Esophagus muscularis mucosa (tissue), 4 donors: ENCODE data around the gene ABCA3. TPM values are rescaled to one million over a fixed set of nuclear protein-coding genes. Genes with fewer than 3 reads are reported as not detected.

Experiments
- DNase-seq: peaks from one replicate; pipeline ENCODE4 v3.0.0-alpha.2; 2017; ENCODE audit errors: extremely low spot score
- H3K27ac ChIP-seq, 4 donors: fragments of 200-600 bp; sonication (generic); replicated peaks in 1 of 4; 1 replicate in 3 of 4; 2 replicates in 1 of 4; pipeline ENCODE4 v1.5.1; 2016 to 2019; ENCODE audit warnings: mild to moderate bottlenecking in 1 of 4
- H3K27me3 ChIP-seq, 4 donors: fragments of 200-600 bp; sonication (generic); one replicate each; pipeline versions ENCODE4 v1.5.1 to v1.6.0; 2016 to 2019
- H3K36me3 ChIP-seq, 4 donors: fragments of 200-600 bp; sonication (generic); one replicate each; pipeline ENCODE4 v1.5.1; 2016 to 2019
- H3K4me1 ChIP-seq, 4 donors: fragments of 200-600 bp; sonication (generic); one replicate each; pipeline ENCODE4 v1.5.1; 2016 to 2019
- H3K4me3 ChIP-seq, 4 donors: fragments of 200-600 bp; sonication (generic); 1 replicate in 2 of 4; 2 replicates in 2 of 4; pipeline ENCODE4 v1.5.1; 2016 to 2019; ENCODE audit warnings: mild to moderate bottlenecking in 4 of 4, moderate library complexity in 1 of 4
- H3K9me3 ChIP-seq, 4 donors: fragments of 200-600 bp; sonication (generic); 1 replicate in 3 of 4; 2 replicates in 1 of 4; pipeline ENCODE4 v1.5.1; 2016 to 2019
- EP300 ChIP-seq: sonication (generic); formaldehyde crosslinking; IDR thresholded peaks from one replicate; pipeline ENCODE4 v1.6.1; 2017; ENCODE audit warnings: antibody characterized with exemption
- POLR2A ChIP-seq: fragments of 450-650 bp; IDR thresholded peaks from one replicate; pipeline ENCODE4 v1.6.1; 2017; ENCODE audit warnings: antibody characterized with exemption, moderate library complexity, mild to moderate bottlenecking, low read depth
- POLR2AphosphoS5 ChIP-seq, 2 donors: sonication (generic); formaldehyde crosslinking; IDR thresholded peaks; one replicate each; pipeline ENCODE4 v1.6.1; 2017; ENCODE audit warnings: antibody characterized with exemption in 2 of 2
- WGBS: methylation state at CpG from one replicate; pipeline ENCODE4 v1.1.5; 2018; 5-methylcytosine and 5-hydroxymethylcytosine counted together
- intact Hi-C: fragments of 100-400 bp; cut with DNase I; formaldehyde crosslinking; loops from one replicate; pipeline ENCODE4 v1.15.1; 2023
- total RNA-seq, 4 donors: library from RNA; depleted of rRNA; stranded (reverse); fragments of >200 nt; gene quantifications; one replicate each; pipeline versions ENCODE4 v1.1.0 to v1.2.1, GENCODE V29; 2016
- TF ChIP-seq, protein P1 (sequence below), 3 experiments: fragments of 200-600 bp in 2 of 3; fragments of 450-650 bp in 1 of 3; sonication (generic) in 2 of 3; IDR thresholded peaks; one replicate each; pipeline ENCODE4 v1.5.1; 2017 to 2019; ENCODE audit warnings: antibody characterized with exemption in 3 of 3, mild to moderate bottlenecking in 2 of 3, moderate library complexity in 1 of 3

ABCA3 gene
- total RNA-seq, 4 donors from 2014 or later = 10.4 to 30.7 (median 18.1) TPM

DNA sequence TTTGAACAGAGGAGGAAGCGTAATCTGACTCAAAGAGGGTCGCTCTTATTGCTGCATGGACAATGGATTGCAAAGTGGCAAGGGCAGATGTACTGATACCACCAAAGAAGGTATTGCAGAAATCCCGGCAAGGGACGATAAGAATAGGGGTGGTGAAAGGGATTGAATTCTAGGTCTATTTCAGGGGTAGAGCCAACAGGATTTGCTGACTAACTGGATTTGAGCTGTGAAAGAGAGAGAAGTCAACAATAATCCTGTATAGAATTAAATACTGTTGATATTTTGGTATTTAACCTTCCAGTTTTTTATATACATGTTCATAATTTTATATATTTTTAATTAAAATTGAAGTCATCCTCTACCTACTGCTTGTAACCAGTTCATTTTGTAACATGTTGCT, 19.4 kb upstream of the ABCA3 start:
- Histone ChIP-seq H3K4me3 (no peak overlapping the region), H3K4me1 (no peaks in the 10 kb centered on the region), H3K27ac (no peak overlapping the region), H3K36me3 (no peaks in the 10 kb centered on the region), H3K27me3 (peaks cover 0 to 34% (median 0%) of the 10 kb centered on the region in 4 donors), H3K9me3 (no peaks in the 10 kb centered on the region)
- 86% methylated on average over 4 of the region's 4 CpGs for WGBS
- TF ChIP-seq POLR2A (no peak), EP300 (no peak), POLR2AphosphoS5 (IDR thresholded peaks at IDR 0.05) (no peak)
- TF ChIP-seq, protein P1, sequence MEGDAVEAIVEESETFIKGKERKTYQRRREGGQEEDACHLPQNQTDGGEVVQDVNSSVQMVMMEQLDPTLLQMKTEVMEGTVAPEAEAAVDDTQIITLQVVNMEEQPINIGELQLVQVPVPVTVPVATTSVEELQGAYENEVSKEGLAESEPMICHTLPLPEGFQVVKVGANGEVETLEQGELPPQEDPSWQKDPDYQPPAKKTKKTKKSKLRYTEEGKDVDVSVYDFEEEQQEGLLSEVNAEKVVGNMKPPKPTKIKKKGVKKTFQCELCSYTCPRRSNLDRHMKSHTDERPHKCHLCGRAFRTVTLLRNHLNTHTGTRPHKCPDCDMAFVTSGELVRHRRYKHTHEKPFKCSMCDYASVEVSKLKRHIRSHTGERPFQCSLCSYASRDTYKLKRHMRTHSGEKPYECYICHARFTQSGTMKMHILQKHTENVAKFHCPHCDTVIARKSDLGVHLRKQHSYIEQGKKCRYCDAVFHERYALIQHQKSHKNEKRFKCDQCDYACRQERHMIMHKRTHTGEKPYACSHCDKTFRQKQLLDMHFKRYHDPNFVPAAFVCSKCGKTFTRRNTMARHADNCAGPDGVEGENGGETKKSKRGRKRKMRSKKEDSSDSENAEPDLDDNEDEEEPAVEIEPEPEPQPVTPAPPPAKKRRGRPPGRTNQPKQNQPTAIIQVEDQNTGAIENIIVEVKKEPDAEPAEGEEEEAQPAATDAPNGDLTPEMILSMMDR (IDR thresholded peaks at IDR 0.05) = no peak
- intact Hi-C loops = no loop called here
- no peak for DNase-seq

DNA sequence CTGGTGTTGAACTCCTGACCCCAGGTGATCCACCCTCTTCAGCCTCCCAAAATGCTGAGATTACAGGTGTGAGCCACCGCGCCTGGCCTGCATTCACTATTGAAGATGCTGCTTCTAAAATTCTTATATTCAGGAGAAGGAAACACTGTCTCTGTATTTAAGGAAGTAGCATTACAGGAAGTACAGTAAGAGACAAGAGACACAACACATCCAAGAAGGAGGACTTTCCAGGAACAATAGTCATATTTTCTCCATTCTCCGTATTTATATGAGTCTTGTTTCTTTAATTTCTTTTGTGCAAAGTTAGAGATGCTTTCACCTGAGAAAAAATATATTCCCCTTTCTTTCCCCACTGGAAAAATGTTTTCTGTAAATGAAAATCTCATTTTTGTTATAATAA, 18.3 kb upstream of the ABCA3 start:
- H3K27me3 ChIP-seq = peaks cover 0 to 34% (median 0%) of the 10 kb centered on the region in 4 donors
- 96% methylated on average over 3 of the region's 3 CpGs for WGBS
- no peak for DNase-seq
- no peaks in the 10 kb centered on the region for H3K9me3 ChIP-seq
- intact Hi-C loops = no loop called here
- H3K27ac ChIP-seq = no peak overlapping the region
- TF ChIP-seq EP300 (no peak), POLR2A (no peak), POLR2AphosphoS5 (IDR thresholded peaks at IDR 0.05) (no peak)
- TF ChIP-seq, protein P1 (IDR thresholded peaks at IDR 0.05) = no peak
- H3K4me3 ChIP-seq = no peak overlapping the region
- H3K36me3 ChIP-seq = no peaks in the 10 kb centered on the region
- no peaks in the 10 kb centered on the region for H3K4me1 ChIP-seq

DNA sequence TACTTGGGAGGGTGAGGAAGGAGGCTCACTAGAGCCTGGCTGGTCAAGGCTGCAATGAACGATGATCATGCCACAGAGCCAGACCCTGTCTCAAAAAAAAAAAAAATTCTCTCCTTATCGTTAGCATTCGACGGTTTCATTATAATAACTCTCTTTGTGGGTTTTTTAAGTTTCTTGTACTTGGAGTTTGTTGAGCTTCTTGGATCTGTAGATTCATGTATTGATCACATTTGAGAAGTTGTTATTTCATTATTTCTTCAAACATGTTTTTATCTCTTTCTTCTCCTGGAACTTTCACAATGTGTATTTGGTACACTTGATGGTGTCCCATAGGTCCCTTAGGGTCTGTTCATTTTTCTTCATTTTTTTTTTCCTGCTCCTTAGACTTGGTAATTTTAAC, 16.8 kb upstream of the ABCA3 start:
- DNase-seq = no peak
- Histone ChIP-seq H3K27ac (no peak overlapping the region), H3K36me3 (no peaks in the 10 kb centered on the region), H3K4me3 (no peak overlapping the region), H3K4me1 (no peaks in the 10 kb centered on the region), H3K9me3 (no peaks in the 10 kb centered on the region), H3K27me3 (peaks cover 0 to 26% (median 0%) of the 10 kb centered on the region in 4 donors)
- intact Hi-C loops = no loop called here
- TF ChIP-seq, protein P1 (IDR thresholded peaks at IDR 0.05) = no peak
- TF ChIP-seq EP300 = no peak
- TF ChIP-seq POLR2A = no peak
- no peak for TF ChIP-seq POLR2AphosphoS5 (IDR thresholded peaks at IDR 0.05)
- 93% methylated on average over 4 of the region's 4 CpGs for WGBS

DNA sequence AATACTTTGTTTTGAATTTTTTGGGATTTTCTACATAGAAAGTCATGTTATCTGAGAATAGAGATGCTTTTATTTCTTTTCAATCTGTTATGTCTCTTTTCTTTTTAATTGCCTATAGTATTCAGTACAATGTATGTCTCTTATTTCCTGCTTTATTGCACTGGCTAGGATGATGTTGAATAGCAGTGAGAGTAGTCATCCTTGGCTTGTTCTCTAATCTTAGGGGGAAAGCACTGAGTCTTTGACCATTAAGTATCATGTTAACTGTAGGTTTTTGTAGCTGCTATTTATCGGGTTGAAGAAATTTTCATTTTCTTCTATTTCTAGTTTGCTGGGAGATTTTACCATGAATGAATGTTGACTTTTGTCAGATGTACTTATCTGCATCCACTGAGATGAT, 10.0 kb upstream of the ABCA3 start:
- TF ChIP-seq POLR2A = no peak
- TF ChIP-seq, protein P1 (IDR thresholded peaks at IDR 0.05) = no peak
- no peak for TF ChIP-seq POLR2AphosphoS5 (IDR thresholded peaks at IDR 0.05)
- TF ChIP-seq EP300 = no peak
- no peaks in the 10 kb centered on the region for H3K4me1 ChIP-seq
- no peaks in the 10 kb centered on the region for H3K36me3 ChIP-seq
- H3K9me3 ChIP-seq = no peaks in the 10 kb centered on the region
- no peaks in the 10 kb centered on the region for H3K27me3 ChIP-seq
- no peak for DNase-seq
- WGBS = 95% methylated on average over 1 of the region's 1 CpG
- no peak overlapping the region for H3K27ac ChIP-seq
- intact Hi-C loops = no loop called here
- no peak overlapping the region for H3K4me3 ChIP-seq

DNA sequence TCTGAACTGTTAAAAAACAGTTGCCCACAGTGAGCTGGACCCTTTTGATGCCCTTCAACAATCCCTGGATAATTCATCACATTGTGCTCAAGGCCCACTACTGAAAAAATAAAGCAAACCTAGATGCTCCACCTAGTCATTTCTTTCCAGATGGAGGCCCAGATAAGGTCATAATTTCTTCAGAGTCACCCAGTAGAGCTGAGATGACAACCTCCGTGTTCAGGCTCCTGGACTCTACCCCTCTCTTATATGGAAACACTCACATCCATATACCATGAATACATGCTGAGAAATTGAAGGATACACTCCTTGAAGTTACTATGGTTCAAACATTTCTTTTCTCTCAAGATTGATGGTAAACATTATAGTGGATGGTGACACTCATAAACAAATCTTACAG, 2.7 kb upstream of the ABCA3 start:
- Histone ChIP-seq H3K27me3 (no peaks in the 10 kb centered on the region), H3K4me3 (no peak overlapping the region), H3K4me1 (peaks cover 19 to 36% (median 26%) of the 10 kb centered on the region in 4 donors), H3K27ac (no peak overlapping the region), H3K9me3 (no peaks in the 10 kb centered on the region), H3K36me3 (no peaks in the 10 kb centered on the region)
- intact Hi-C loops = loop anchor here (5.0 kb wide), 1 partner anchor 79 kb away; no protein-coding TSS in a partner anchor
- WGBS = 50% methylated on average over 1 of the region's 1 CpG
- no peak for DNase-seq
- TF ChIP-seq EP300 (no peak), POLR2AphosphoS5 (IDR thresholded peaks at IDR 0.05) (no peak), POLR2A (no peak)
- TF ChIP-seq, protein P1 (IDR thresholded peaks at IDR 0.05) = no peak
